ENCODE results near the gene TEX12.
"Not testable (repeated sequence)": the region's sequence is repeated elsewhere in the genome, so short reads cannot be mapped to it uniquely, and the experiment has no call there.

TEX12 gene

GRCh38 chr11:112156153-112156955, 10.8 kb upstream of the TEX12 start:
- H3K36me3 ChIP-seq (ENCODE audit: control insufficient read depth, insufficient read depth, low read length), result no peaks in the 10 kb centered on the region
- no peaks in the 10 kb centered on the region for H3K9me3 ChIP-seq (ENCODE audit: control insufficient read depth, insufficient read depth, low read length)
- H3K27me3 ChIP-seq (ENCODE audit: control insufficient read depth, insufficient read depth, low read length), result no peaks in the 10 kb centered on the region
- no peaks in the 10 kb centered on the region for H3K4me1 ChIP-seq (ENCODE audit: control insufficient read depth, insufficient read depth, low read length)
- H3K9ac ChIP-seq (ENCODE audit: low read depth, low read length), result no peak overlapping the region
- no peak overlapping the region for H3K27ac ChIP-seq (ENCODE audit: low read depth, low read length)
- no peak overlapping the region for H3K4me3 ChIP-seq (ENCODE audit: low read depth, low read length)

GRCh38 chr11:112156956-112157766, 10.0 kb upstream of the TEX12 start:
- no peak overlapping the region for H3K27ac ChIP-seq (ENCODE audit: low read depth, low read length)
- H3K36me3 ChIP-seq (ENCODE audit: control insufficient read depth, insufficient read depth, low read length), result no peaks in the 10 kb centered on the region

GRCh38 chr11:112159098-112160065, 7.8 kb upstream of the TEX12 start:
- no peak overlapping the region for H3K9ac ChIP-seq (ENCODE audit: low read depth, low read length)
- no peak overlapping the region for H3K4me3 ChIP-seq (ENCODE audit: low read depth, low read length)
- no peaks in the 10 kb centered on the region for H3K9me3 ChIP-seq (ENCODE audit: control insufficient read depth, insufficient read depth, low read length)
- 0 out of 2 replicates have a peak, but pooled peaks cover 4% of the 10 kb centered on the region for H3K4me1 ChIP-seq (ENCODE audit: control insufficient read depth, insufficient read depth, low read length)
- H3K36me3 ChIP-seq (ENCODE audit: control insufficient read depth, insufficient read depth, low read length), result no peaks in the 10 kb centered on the region
- no peaks in the 10 kb centered on the region for H3K27me3 ChIP-seq (ENCODE audit: control insufficient read depth, insufficient read depth, low read length)
- H3K27ac ChIP-seq (ENCODE audit: low read depth, low read length), result no peak overlapping the region

More at GRCh38 chr11:112156956-112157766, 10.0 kb upstream of the TEX12 start:
- Histone ChIP-seq H3K4me3 (ENCODE audit: low read depth, low read length) (no peak overlapping the region), H3K4me1 (ENCODE audit: control insufficient read depth, insufficient read depth, low read length) (no peaks in the 10 kb centered on the region), H3K9me3 (ENCODE audit: control insufficient read depth, insufficient read depth, low read length) (no peaks in the 10 kb centered on the region), H3K9ac (ENCODE audit: low read depth, low read length) (no peak overlapping the region), H3K27me3 (ENCODE audit: control insufficient read depth, insufficient read depth, low read length) (no peaks in the 10 kb centered on the region)

GRCh38 chr11:112160091-112160848, 6.9 kb upstream of the TEX12 start:
- Histone ChIP-seq H3K27me3 (ENCODE audit: control insufficient read depth, insufficient read depth, low read length) (no peaks in the 10 kb centered on the region), H3K4me3 (ENCODE audit: low read depth, low read length) (no peak overlapping the region), H3K36me3 (ENCODE audit: control insufficient read depth, insufficient read depth, low read length) (no peaks in the 10 kb centered on the region), H3K9ac (ENCODE audit: low read depth, low read length) (no peak overlapping the region), H3K4me1 (ENCODE audit: control insufficient read depth, insufficient read depth, low read length) (0 out of 2 replicates have a peak, but pooled peaks cover 4% of the 10 kb centered on the region), H3K9me3 (ENCODE audit: control insufficient read depth, insufficient read depth, low read length) (no peaks in the 10 kb centered on the region), H3K27ac (ENCODE audit: low read depth, low read length) (no peak overlapping the region)

- no peak overlapping the region for H3K27ac ChIP-seq (ENCODE audit: low read depth, low read length)
- no peaks in the 10 kb centered on the region for H3K9me3 ChIP-seq (ENCODE audit: control insufficient read depth, insufficient read depth, low read length)
Observed at GRCh38 chr11:112161012-112161411, 6.2 kb upstream of the TEX12 start.

GRCh38 chr11:112162200-112162599, 5.0 kb upstream of the TEX12 start:
- H3K4me1 ChIP-seq (ENCODE audit: control insufficient read depth, insufficient read depth, low read length), result not testable (repeated sequence)

More at GRCh38 chr11:112161012-112161411, 6.2 kb upstream of the TEX12 start:
- 0 out of 2 replicates have a peak, but pooled peaks cover 4% of the 10 kb centered on the region for H3K4me1 ChIP-seq (ENCODE audit: control insufficient read depth, insufficient read depth, low read length)
- H3K9ac ChIP-seq (ENCODE audit: low read depth, low read length), result no peak overlapping the region
- H3K4me3 ChIP-seq (ENCODE audit: low read depth, low read length), result no peak overlapping the region
- H3K27me3 ChIP-seq (ENCODE audit: control insufficient read depth, insufficient read depth, low read length), result no peaks in the 10 kb centered on the region
- no peaks in the 10 kb centered on the region for H3K36me3 ChIP-seq (ENCODE audit: control insufficient read depth, insufficient read depth, low read length)

GRCh38 chr11:112162761-112163546, 4.2 kb upstream of the TEX12 start:
- H3K4me1 ChIP-seq (ENCODE audit: control insufficient read depth, insufficient read depth, low read length), result 0 out of 2 replicates have a peak, but pooled peaks cover 4% of the 10 kb centered on the region
- H3K27ac ChIP-seq (ENCODE audit: low read depth, low read length), result no peak overlapping the region
- no peaks in the 10 kb centered on the region for H3K27me3 ChIP-seq (ENCODE audit: control insufficient read depth, insufficient read depth, low read length)
- H3K9me3 ChIP-seq (ENCODE audit: control insufficient read depth, insufficient read depth, low read length), result no peaks in the 10 kb centered on the region
- H3K36me3 ChIP-seq (ENCODE audit: control insufficient read depth, insufficient read depth, low read length), result no peaks in the 10 kb centered on the region
- H3K9ac ChIP-seq (ENCODE audit: low read depth, low read length), result no peak overlapping the region
- no peak overlapping the region for H3K4me3 ChIP-seq (ENCODE audit: low read depth, low read length)

More at GRCh38 chr11:112162200-112162599, 5.0 kb upstream of the TEX12 start:
- H3K9me3 ChIP-seq (ENCODE audit: control insufficient read depth, insufficient read depth, low read length); H3K9ac ChIP-seq (ENCODE audit: low read depth, low read length); H3K27ac ChIP-seq (ENCODE audit: low read depth, low read length); H3K27me3 ChIP-seq (ENCODE audit: control insufficient read depth, insufficient read depth, low read length); H3K36me3 ChIP-seq (ENCODE audit: control insufficient read depth, insufficient read depth, low read length); H3K4me3 ChIP-seq (ENCODE audit: low read depth, low read length): not testable (repeated sequence)

- H3K36me3 ChIP-seq (ENCODE audit: control insufficient read depth, insufficient read depth, low read length), result no peaks in the 10 kb centered on the region
- 0 out of 2 replicates have a peak, but pooled peaks cover 4% of the 10 kb centered on the region for H3K4me1 ChIP-seq (ENCODE audit: control insufficient read depth, insufficient read depth, low read length)
- H3K9ac ChIP-seq (ENCODE audit: low read depth, low read length), result no peak within 1 kb of the TSS
- H3K27ac ChIP-seq (ENCODE audit: low read depth, low read length), result no peak within 1 kb of the TSS
- H3K27me3 ChIP-seq (ENCODE audit: control insufficient read depth, insufficient read depth, low read length), result no peaks in the 10 kb centered on the region
- no peak within 1 kb of the TSS for H3K4me3 ChIP-seq (ENCODE audit: low read depth, low read length)
- H3K9me3 ChIP-seq (ENCODE audit: control insufficient read depth, insufficient read depth, low read length), result no peaks in the 10 kb centered on the region
Observed at GRCh38 chr11:112163875-112164685, 3.1 kb upstream of the TEX12 start, which contains the start of gene IL18. IL18 (minus strand) TSS chr11:112164094; CDS start chr11:112155053, 9,041 bp downstream.

GRCh38 chr11:112165049-112165448, 2.1 kb upstream of the TEX12 start:
- Histone ChIP-seq H3K4me3 (ENCODE audit: low read depth, low read length) (no peak overlapping the region), H3K27me3 (ENCODE audit: control insufficient read depth, insufficient read depth, low read length) (no peaks in the 10 kb centered on the region), H3K9me3 (ENCODE audit: control insufficient read depth, insufficient read depth, low read length) (no peaks in the 10 kb centered on the region), H3K9ac (ENCODE audit: low read depth, low read length) (no peak overlapping the region), H3K4me1 (ENCODE audit: control insufficient read depth, insufficient read depth, low read length) (0 out of 2 replicates have a peak, but pooled peaks cover 4% of the 10 kb centered on the region), H3K27ac (ENCODE audit: low read depth, low read length) (no peak overlapping the region), H3K36me3 (ENCODE audit: control insufficient read depth, insufficient read depth, low read length) (no peaks in the 10 kb centered on the region)

All from HUES48 (cell line).